Measurements from ENCODE around the gene FOCAD. TPM values are rescaled to one million over a fixed set of nuclear protein-coding genes. Genes with fewer than 3 reads are reported as not detected.

Gene FOCAD
- total RNA-seq, 1 donor from 2014 or later: 28.7 TPM

DNA sequence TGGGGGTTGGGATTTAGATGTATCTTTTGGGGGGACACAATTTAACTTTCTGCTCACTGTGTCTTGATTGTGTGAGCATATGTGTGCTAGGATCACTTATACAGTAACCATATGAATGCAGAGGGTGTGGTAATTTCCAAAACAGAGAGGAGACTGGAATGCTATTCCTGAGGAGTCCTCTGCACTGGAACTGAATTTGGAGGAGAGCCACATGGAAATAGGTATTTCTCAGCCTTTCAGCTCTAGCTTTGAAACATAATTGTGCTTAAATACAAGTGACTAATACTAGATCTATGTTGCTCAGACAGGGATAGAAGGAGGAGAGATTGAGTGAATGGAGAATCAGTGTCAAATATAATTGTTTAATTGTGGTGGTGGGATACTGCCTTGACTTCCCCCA, 45.5 kb downstream of the FOCAD start:
- Mint-ChIP-seq H3K27me3 (ENCODE audit: low read depth) (no peaks in the 10 kb centered on the region), H3K36me3 (ENCODE audit: low read depth) (peaks cover 3% of the 10 kb centered on the region), H3K9me3 (ENCODE audit: low read depth) (peaks cover 7% of the 10 kb centered on the region), H3K4me3 (ENCODE audit: unreplicated experiment) (no peak overlapping the region), H3K4me1 (ENCODE audit: low read depth) (peaks cover 36% of the 10 kb centered on the region), H3K27ac (ENCODE audit: unreplicated experiment) (no peak overlapping the region)
- DNase-seq (ENCODE audit: low spot score): no peak
- TF ChIP-seq, protein P1, sequence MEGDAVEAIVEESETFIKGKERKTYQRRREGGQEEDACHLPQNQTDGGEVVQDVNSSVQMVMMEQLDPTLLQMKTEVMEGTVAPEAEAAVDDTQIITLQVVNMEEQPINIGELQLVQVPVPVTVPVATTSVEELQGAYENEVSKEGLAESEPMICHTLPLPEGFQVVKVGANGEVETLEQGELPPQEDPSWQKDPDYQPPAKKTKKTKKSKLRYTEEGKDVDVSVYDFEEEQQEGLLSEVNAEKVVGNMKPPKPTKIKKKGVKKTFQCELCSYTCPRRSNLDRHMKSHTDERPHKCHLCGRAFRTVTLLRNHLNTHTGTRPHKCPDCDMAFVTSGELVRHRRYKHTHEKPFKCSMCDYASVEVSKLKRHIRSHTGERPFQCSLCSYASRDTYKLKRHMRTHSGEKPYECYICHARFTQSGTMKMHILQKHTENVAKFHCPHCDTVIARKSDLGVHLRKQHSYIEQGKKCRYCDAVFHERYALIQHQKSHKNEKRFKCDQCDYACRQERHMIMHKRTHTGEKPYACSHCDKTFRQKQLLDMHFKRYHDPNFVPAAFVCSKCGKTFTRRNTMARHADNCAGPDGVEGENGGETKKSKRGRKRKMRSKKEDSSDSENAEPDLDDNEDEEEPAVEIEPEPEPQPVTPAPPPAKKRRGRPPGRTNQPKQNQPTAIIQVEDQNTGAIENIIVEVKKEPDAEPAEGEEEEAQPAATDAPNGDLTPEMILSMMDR (IDR thresholded peaks at IDR 0.05): no peak

DNA sequence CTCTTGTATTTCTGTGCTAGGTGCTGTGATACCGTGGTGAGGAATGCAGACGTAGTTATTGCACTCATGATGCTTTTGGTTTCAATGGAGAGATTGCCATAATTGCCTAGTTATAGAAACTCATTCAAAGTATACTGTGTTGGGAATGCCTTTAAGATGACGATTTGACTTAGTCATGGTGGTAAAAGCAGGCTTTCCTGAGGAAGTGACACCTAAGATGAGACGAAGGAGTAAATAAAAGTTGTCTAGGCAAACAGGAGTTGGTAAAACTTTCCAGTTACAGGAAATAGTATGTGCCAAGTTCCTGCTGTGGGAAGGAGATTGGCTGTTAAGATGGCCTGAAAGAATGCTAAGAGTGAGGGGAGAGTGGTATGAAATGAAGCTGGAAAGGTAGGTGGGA, 48.1 kb downstream of the FOCAD start:
- H3K4me3 Mint-ChIP-seq (ENCODE audit: unreplicated experiment): no peak overlapping the region
- H3K9me3 Mint-ChIP-seq (ENCODE audit: low read depth): peaks cover 7% of the 10 kb centered on the region
- H3K4me1 Mint-ChIP-seq (ENCODE audit: low read depth): peaks cover 34% of the 10 kb centered on the region
- no peak overlapping the region for H3K27ac Mint-ChIP-seq (ENCODE audit: unreplicated experiment)
- peaks cover 3% of the 10 kb centered on the region for H3K36me3 Mint-ChIP-seq (ENCODE audit: low read depth)
- no peaks in the 10 kb centered on the region for H3K27me3 Mint-ChIP-seq (ENCODE audit: low read depth)
- TF ChIP-seq, protein P1 (IDR thresholded peaks at IDR 0.05): no peak
- DNase-seq (ENCODE audit: low spot score): no peak

DNA sequence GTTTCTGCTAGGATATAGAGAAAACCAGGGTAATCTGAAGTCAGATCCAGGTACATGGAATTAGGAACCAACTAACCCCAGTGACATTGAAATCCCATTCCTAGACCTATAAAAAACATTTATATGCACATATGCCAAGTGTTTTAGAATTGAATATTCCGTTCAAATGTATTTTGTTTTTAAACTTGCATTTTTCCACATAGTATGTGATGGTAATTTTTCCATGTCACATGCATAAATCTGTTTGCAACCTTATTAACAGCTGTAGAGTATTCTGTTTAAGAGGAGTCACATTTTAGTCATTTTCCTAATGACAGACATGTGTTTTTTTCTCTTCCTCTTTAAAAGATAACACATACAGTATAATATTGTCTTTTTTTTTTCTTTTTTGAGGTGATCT, 50.2 kb downstream of the FOCAD start:
- Mint-ChIP-seq H3K27me3 (ENCODE audit: low read depth) (no peaks in the 10 kb centered on the region), H3K27ac (ENCODE audit: unreplicated experiment) (no peak overlapping the region), H3K4me1 (ENCODE audit: low read depth) (peaks cover 23% of the 10 kb centered on the region), H3K4me3 (ENCODE audit: unreplicated experiment) (no peak overlapping the region), H3K9me3 (ENCODE audit: low read depth) (no peaks in the 10 kb centered on the region), H3K36me3 (ENCODE audit: low read depth) (peaks cover 4% of the 10 kb centered on the region)
- TF ChIP-seq, protein P1 (IDR thresholded peaks at IDR 0.05): no peak
- DNase-seq (ENCODE audit: low spot score): no peak

DNA sequence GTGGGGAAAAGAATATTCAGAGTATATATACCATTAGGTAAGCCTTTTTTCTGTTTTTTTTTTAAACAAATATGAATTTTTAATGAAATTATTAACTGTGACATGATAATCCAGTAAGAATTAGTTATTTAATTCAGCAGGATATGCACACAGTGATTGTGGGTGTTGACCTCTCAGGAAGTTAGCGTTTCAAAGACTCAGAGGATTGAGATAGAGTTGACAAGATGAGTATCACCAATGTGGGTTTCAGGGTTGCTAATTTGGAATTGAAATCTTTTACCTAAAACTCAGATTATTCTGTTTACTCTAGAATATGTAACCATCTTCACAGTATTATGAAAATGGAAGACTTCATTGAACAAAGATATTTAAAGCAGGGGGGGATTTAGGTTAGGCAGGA, 56.2 kb downstream of the FOCAD start:
- Mint-ChIP-seq H3K36me3 (ENCODE audit: low read depth) (peaks cover 13% of the 10 kb centered on the region), H3K9me3 (ENCODE audit: low read depth) (no peaks in the 10 kb centered on the region)
- TF ChIP-seq, protein P1 (IDR thresholded peaks at IDR 0.05): no peak

DNA sequence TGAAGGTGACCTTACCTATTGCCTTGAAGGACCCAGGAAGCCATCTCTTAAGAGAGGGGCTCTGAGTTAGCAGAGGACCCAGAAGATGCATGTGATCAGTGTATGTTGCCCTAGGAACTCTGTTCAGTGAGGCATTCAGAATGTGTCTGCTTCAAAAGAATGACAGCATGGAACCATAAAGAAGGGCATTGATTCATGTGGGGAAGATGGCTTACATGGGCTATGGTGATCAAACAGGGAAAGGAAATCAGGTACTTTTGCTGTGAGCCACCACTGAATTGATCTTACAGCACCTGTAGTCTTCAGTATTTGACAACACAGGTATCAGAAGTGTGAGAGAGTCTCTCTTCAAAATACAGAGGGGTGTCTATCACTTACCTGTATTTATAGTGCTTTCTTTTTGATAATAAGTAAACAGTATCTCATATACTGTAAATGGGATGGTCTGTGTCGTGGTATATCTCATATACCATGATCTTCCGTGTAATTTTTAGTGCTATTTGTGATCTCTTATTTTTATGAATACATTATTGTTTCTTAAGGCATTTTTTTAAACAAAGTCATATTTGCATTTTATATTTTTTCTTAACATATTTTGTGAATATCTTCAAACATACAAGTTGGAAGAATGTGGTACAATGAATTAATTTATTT, 57.0 kb downstream of the FOCAD start:
- H3K9me3 Mint-ChIP-seq (ENCODE audit: low read depth): no peaks in the 10 kb centered on the region
- no peak overlapping the region for H3K27ac Mint-ChIP-seq (ENCODE audit: unreplicated experiment)
- TF ChIP-seq, protein P1 (IDR thresholded peaks at IDR 0.05): no peak
- H3K4me1 Mint-ChIP-seq (ENCODE audit: low read depth): peaks cover 4% of the 10 kb centered on the region
- DNase-seq (ENCODE audit: low spot score): no peak
- H3K27me3 Mint-ChIP-seq (ENCODE audit: low read depth): no peaks in the 10 kb centered on the region
- H3K36me3 Mint-ChIP-seq (ENCODE audit: low read depth): peaks cover 13% of the 10 kb centered on the region
- H3K4me3 Mint-ChIP-seq (ENCODE audit: unreplicated experiment): no peak overlapping the region

More for the DNA sequence above, 56.2 kb downstream of the FOCAD start:
- Mint-ChIP-seq H3K4me3 (ENCODE audit: unreplicated experiment) (no peak overlapping the region), H3K27ac (ENCODE audit: unreplicated experiment) (no peak overlapping the region), H3K4me1 (ENCODE audit: low read depth) (peaks cover 6% of the 10 kb centered on the region), H3K27me3 (ENCODE audit: low read depth) (no peaks in the 10 kb centered on the region)
- DNase-seq (ENCODE audit: low spot score): no peak

All from chondrocyte (in vitro differentiated cells).